Kidney epithelial cell (primary cell): Measurements from ENCODE around the gene KLHL13. TPM values are rescaled to one million over a fixed set of nuclear protein-coding genes. Genes with fewer than 3 reads are reported as not detected.

ENCODE experiments used
- DNase-seq: peaks from one replicate; pipeline ENCODE4 v3.0.0-alpha.2; 2010; ENCODE audit warnings: low read depth
- H3K27me3 ChIP-seq: 2 replicates; pipeline ENCODE4 v1.6.0; 2011; ENCODE audit warnings: low read length; ENCODE audit not compliant: control insufficient read depth, insufficient read depth
- H3K36me3 ChIP-seq: 2 replicates; pipeline ENCODE4 v1.5.1; 2011; ENCODE audit warnings: low read length; ENCODE audit not compliant: control insufficient read depth, insufficient read depth
- H3K4me3 ChIP-seq: 2 replicates; pipeline ENCODE4 v1.5.1; 2011; ENCODE audit warnings: low read depth, mild to moderate bottlenecking, control low read depth, low read length
- CTCF ChIP-seq: IDR thresholded peaks from 2 replicates; pipeline ENCODE4 v1.5.1; 2011; ENCODE audit warnings: mild to moderate bottlenecking, moderate library complexity, low read length, control low read depth, inconsistent platforms; ENCODE audit not compliant: insufficient read depth, poor library complexity, severe bottlenecking
- total RNA-seq: library from RNA; depleted of rRNA; stranded (reverse); fragments of >200 nt; gene quantifications from 2 replicates; pipeline ENCODE4 v1.2.3, GENCODE V29; 2015

KLHL13 gene
- 10.7 and 12.7 TPM in 2 replicates for total RNA-seq

GRCh38 chrX:118116713-118117550, at the start of gene KLHL13:
Gene KLHL13, minus strand, starts transcription at chrX:118116810. Its CDS starts 88,337 bp downstream, at chrX:118028473.
- Histone ChIP-seq H3K27me3 (no peaks in the 10 kb centered on the region), H3K36me3 (no peaks in the 10 kb centered on the region), H3K4me3 (peak within 1 kb of the TSS; percentile 82)
- no peak for DNase-seq
- no peak for TF ChIP-seq CTCF

- no peaks in the 10 kb centered on the region for H3K36me3 ChIP-seq
- no peak overlapping the region for H3K4me3 ChIP-seq
- DNase-seq = peak; percentile 5
- no peaks in the 10 kb centered on the region for H3K27me3 ChIP-seq
- TF ChIP-seq CTCF = no peak
These were observed 47.5 kb upstream of the KLHL13 start for GRCh38 chrX:118164138-118164537.

- Histone ChIP-seq H3K4me3 (no peak overlapping the region), H3K27me3 (no peaks in the 10 kb centered on the region), H3K36me3 (no peaks in the 10 kb centered on the region)
- no peak for TF ChIP-seq CTCF
- no peak for DNase-seq
These were observed 40.5 kb upstream of the KLHL13 start for GRCh38 chrX:118156953-118157608.

- Histone ChIP-seq H3K36me3 (no peaks in the 10 kb centered on the region), H3K4me3 (no peak overlapping the region), H3K27me3 (no peaks in the 10 kb centered on the region)
- DNase-seq = no peak
- no peak for TF ChIP-seq CTCF
These were observed 39.8 kb upstream of the KLHL13 start for GRCh38 chrX:118156254-118156952.

GRCh38 chrX:118153270-118153669, 36.7 kb upstream of the KLHL13 start:
- Histone ChIP-seq H3K36me3 (no peaks in the 10 kb centered on the region), H3K27me3 (no peaks in the 10 kb centered on the region), H3K4me3 (no peak overlapping the region)
- TF ChIP-seq CTCF = no peak
- DNase-seq = no peak
